T47D (cell line): ENCODE measurements around the gene GCDH.
A peak's percentile ranks its signal among the peaks of the same experiment; 100 is the strongest.
"Not testable (repeated sequence)": the region's sequence is repeated elsewhere in the genome, so short reads cannot be mapped to it uniquely, and the experiment has no call there.

Source experiments
- DNase-seq, 2 experiments: peaks; one replicate each; pipeline versions ENCODE4 v3.0.0 to v3.0.0-alpha.2; 2011 to 2012; ENCODE audit warnings: low read depth in 1 of 2, low spot score in 1 of 2
- JUND ChIP-seq: IDR thresholded peaks from 2 replicates; pipeline ENCODE4 v1.6.1; 2012; ENCODE audit warnings: low read depth
- in situ Hi-C: cut with HindIII; loops from 2 replicates; pipeline ENCODE4 v1.10.0; 2016; ENCODE audit warnings: low sequenced_read_pairs, low pct_unique_long_range_greater_than_20kb

GCDH gene

GRCh38 chr19:12893582-12893981, 2.6 kb downstream of the GCDH start:
- DNase-seq, result no peak
- in situ Hi-C loops, result no loop called here
- no peak for TF ChIP-seq JUND

- in situ Hi-C loops, result no loop called here
- TF ChIP-seq JUND, result no peak
- no peak for DNase-seq
Observed at GRCh38 chr19:12896460-12896859, 5.5 kb downstream of the GCDH start.

GRCh38 chr19:12899891-12900518, 9.0 kb downstream of the GCDH start:
- in situ Hi-C loops, result no loop called here
- no peak for TF ChIP-seq JUND
- DNase-seq, result no peak

- in situ Hi-C loops, result no loop called here
- no peak for TF ChIP-seq JUND
- no peak for DNase-seq
Observed at GRCh38 chr19:12907166-12907565, 16.2 kb downstream of the GCDH start.

- in situ Hi-C loops, result no loop called here
- no peak for TF ChIP-seq JUND
- no peak for DNase-seq
Observed at GRCh38 chr19:12912571-12912970, 21.6 kb downstream of the GCDH start.

- TF ChIP-seq JUND, result no peak
- in situ Hi-C loops, result no loop called here
Observed at GRCh38 chr19:12913011-12913561, 22.1 kb downstream of the GCDH start.

GRCh38 chr19:12913851-12914690, 23.1 kb downstream of the GCDH start:
- peak in 1 of 2 experiments; percentile 8 for DNase-seq
- TF ChIP-seq JUND, result no peak
- in situ Hi-C loops, result no loop called here

More at GRCh38 chr19:12913011-12913561, 22.1 kb downstream of the GCDH start:
- peak; percentile 55 to 84 for DNase-seq

- DNase-seq, in situ Hi-C loops: not testable (repeated sequence)
Observed at GRCh38 chr19:12915860-12916259, 24.9 kb downstream of the GCDH start.

GRCh38 chr19:12918253-12918652, 27.3 kb downstream of the GCDH start:
- in situ Hi-C loops, result no loop called here
- no peak for TF ChIP-seq JUND
- no peak for DNase-seq

- in situ Hi-C loops, result no loop called here
Observed at GRCh38 chr19:12921047-12921446, 30.1 kb downstream of the GCDH start.

GRCh38 chr19:12922959-12923358, 32.0 kb downstream of the GCDH start:
- no peak for TF ChIP-seq JUND
- in situ Hi-C loops, result no loop called here
- no peak for DNase-seq

More at GRCh38 chr19:12921047-12921446, 30.1 kb downstream of the GCDH start:
- TF ChIP-seq JUND, result no peak
- no peak for DNase-seq

GRCh38 chr19:12924621-12925310, 33.8 kb downstream of the GCDH start:
- no peak for DNase-seq
- TF ChIP-seq JUND, result no peak
- in situ Hi-C loops, result no loop called here
